ENCODE measurements around the gene UBA52. TPM values are rescaled to one million over a fixed set of nuclear protein-coding genes. Genes with fewer than 3 reads are reported as not detected.

The UBA52 gene
- total RNA-seq, 1 experiment from 2014 or later = 1,276 TPM

DNA sequence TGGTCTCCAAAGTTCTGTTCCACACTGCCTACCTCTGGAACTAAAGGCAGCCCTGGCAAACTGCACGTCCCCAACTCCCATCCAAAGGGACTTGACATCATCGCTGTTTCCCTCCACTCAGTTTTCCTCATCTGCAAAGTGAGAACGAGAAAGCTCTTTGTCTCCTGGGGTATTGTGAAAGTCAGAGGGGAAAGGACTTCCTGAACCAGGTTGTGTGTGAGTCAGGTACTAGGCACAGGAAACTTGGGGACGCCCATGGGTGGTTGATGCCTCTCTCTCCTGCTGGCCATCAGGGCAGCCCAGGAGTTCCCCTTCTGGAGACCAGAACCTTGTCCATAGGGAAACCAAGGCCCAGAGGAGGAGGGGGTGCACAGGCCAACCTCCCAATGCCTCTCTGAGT, 30.2 kb downstream of the UBA52 start:
- no peaks in the 10 kb centered on the region for H3K4me1 ChIP-seq
- CTCF ChIA-PET = no interaction called here
- H3K4me3 ChIP-seq (ENCODE audit: low read depth, low read length) = no peak overlapping the region
- no peaks in the 10 kb centered on the region for H3K36me3 ChIP-seq (ENCODE audit: control insufficient read depth, insufficient read depth, low read length)
- Mint-ChIP-seq H3K27me3 (ENCODE audit: insufficient read depth, unreplicated experiment) (peaks cover 9% of the 10 kb centered on the region), H3K27ac (ENCODE audit: unreplicated experiment) (no peak overlapping the region), H3K4me1 (ENCODE audit: low read depth, unreplicated experiment) (peaks cover 9% of the 10 kb centered on the region), H3K36me3 (ENCODE audit: insufficient read depth, unreplicated experiment) (no peaks in the 10 kb centered on the region), H3K9me3 (ENCODE audit: unreplicated experiment) (no peaks in the 10 kb centered on the region), H3K4me3 (ENCODE audit: unreplicated experiment) (no peak overlapping the region)
- peaks cover 3% of the 10 kb centered on the region; the same call in 1 of the 2 replicates for H3K27me3 ChIP-seq (replicated peaks; ENCODE audit: control insufficient read depth, insufficient read depth, low read length)
- no peak for DNase-seq
- BruUV-seq (replicated peaks) = no TSS peak
- intact Hi-C loops (cut with micrococcal nuclease; ENCODE audit: unreplicated experiment) = no loop called here
- POLR2A ChIA-PET = no interaction called here
- no peaks in the 10 kb centered on the region for H3K9me3 ChIP-seq
- TF ChIP-seq, protein P1, sequence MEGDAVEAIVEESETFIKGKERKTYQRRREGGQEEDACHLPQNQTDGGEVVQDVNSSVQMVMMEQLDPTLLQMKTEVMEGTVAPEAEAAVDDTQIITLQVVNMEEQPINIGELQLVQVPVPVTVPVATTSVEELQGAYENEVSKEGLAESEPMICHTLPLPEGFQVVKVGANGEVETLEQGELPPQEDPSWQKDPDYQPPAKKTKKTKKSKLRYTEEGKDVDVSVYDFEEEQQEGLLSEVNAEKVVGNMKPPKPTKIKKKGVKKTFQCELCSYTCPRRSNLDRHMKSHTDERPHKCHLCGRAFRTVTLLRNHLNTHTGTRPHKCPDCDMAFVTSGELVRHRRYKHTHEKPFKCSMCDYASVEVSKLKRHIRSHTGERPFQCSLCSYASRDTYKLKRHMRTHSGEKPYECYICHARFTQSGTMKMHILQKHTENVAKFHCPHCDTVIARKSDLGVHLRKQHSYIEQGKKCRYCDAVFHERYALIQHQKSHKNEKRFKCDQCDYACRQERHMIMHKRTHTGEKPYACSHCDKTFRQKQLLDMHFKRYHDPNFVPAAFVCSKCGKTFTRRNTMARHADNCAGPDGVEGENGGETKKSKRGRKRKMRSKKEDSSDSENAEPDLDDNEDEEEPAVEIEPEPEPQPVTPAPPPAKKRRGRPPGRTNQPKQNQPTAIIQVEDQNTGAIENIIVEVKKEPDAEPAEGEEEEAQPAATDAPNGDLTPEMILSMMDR (IDR thresholded peaks at IDR 0.05; ENCODE audit: insufficient read depth in 1 of 2, low read depth in 1 of 2, low read length in 1 of 2, severe bottlenecking in 1 of 2, unreplicated experiment in 1 of 2) = no peak

DNA sequence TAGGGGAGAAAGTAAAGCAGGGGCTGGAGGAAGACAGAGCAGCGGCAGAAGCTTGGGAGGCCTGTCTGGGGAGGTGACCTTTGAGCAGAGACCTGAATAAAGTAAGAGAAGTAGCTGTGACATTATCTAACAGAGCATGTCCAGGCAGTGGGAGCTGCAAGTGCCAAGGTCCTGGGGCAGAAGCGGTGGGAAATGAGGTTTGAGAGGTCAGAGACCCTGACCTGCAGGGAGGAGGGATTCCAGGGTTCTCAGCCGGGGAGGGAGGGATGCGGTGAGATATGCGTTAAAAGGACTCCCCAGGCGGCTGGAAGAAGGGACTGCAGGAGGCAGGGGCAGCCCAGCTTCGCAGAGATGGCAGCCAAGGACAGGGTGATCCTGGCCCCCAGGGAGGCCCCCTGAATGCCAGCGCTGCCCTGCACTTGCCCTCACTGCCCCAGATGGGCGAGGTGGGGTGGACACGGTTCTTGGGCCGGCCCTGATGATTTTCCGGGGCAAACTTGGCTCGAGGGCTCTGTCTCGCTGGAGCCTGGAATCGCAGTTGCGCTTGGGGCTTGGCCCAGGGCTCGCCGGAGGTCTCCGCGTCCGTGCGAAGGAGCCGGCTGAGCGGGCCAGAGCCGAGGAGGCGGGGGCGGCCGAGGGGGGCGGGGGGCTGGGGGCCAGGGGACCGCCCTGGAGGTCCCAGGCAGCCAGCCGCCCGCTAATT, 31.7 kb downstream of the UBA52 start:
- peaks cover 9% of the 10 kb centered on the region for H3K4me1 Mint-ChIP-seq (ENCODE audit: low read depth, unreplicated experiment)
- peaks cover 6% of the 10 kb centered on the region for H3K27me3 ChIP-seq (replicated peaks; ENCODE audit: control insufficient read depth, insufficient read depth, low read length)
- intact Hi-C loops (cut with micrococcal nuclease; ENCODE audit: unreplicated experiment) = no loop called here

DNA sequence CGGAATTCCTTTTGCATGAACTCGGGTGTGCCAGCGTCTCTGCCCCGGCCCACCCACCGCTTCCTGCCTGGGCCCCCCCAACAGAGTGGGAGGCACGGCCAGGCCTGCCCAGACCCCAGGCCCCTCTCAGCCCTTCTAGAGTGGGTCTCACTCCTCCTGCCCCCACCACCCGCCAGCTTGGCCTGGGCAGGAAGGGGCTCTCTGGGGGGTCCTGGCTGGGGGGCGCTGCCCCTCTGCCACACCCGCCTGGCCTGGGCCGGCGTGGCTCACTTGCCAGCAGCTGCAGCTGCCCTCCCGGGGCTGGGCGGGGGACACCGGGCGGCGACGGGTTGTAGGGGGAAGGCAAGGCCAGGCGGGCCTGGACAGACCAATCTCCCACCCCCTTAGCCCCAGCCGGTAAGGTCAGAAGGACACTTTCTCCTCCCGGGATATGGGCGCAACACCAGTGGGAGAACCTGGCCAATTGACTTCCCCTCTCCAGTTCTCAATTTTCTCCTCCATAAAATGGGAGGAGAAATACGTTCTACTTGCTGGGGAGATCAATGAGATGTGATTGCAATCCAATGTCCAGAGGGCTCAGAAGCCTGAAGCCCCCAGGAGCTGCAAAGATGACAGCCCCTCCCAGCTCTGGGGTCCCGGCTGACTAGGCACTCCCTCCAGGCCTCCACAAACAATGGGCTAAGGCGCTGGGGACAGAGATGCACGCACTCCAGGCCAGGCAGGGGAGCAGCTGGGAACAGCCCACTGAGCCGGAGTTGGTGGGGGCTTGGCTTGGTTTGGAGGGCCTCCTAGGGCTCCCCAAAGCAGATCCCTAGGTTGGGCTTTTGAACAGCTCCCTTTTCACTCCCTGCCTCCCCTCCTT, 32.5 kb downstream of the UBA52 start:
- CTCF ChIA-PET = no interaction called here
- intact Hi-C loops (cut with micrococcal nuclease; ENCODE audit: unreplicated experiment) = no loop called here
- peaks cover 9% of the 10 kb centered on the region for H3K4me1 Mint-ChIP-seq (ENCODE audit: low read depth, unreplicated experiment)

More for the DNA sequence above, 31.7 kb downstream of the UBA52 start:
- DNase-seq = peak in 1 of 2 experiments; percentile 34
- peak overlapping the region; percentile 17 for H3K4me3 Mint-ChIP-seq (ENCODE audit: unreplicated experiment)
- Histone ChIP-seq H3K36me3 (ENCODE audit: control insufficient read depth, insufficient read depth, low read length) (no peaks in the 10 kb centered on the region), H3K4me3 (ENCODE audit: low read depth, low read length) (no peak overlapping the region), H3K9me3 (no peaks in the 10 kb centered on the region), H3K4me1 (peaks cover 8% of the 10 kb centered on the region; the same call in 1 of the 2 replicates)
- POLR2A ChIA-PET = interaction anchor here (0.6 kb wide), 1 partner anchor 14 kb away, joined by 3 read pairs; no protein-coding TSS in a partner anchor
- no peaks in the 10 kb centered on the region for H3K9me3 Mint-ChIP-seq (ENCODE audit: unreplicated experiment)
- H3K27me3 Mint-ChIP-seq (ENCODE audit: insufficient read depth, unreplicated experiment) = peaks cover 15% of the 10 kb centered on the region
- BruUV-seq (replicated peaks) = no TSS peak
- TF ChIP-seq, protein P1 (IDR thresholded peaks at IDR 0.05; ENCODE audit: insufficient read depth in 1 of 2, low read depth in 1 of 2, low read length in 1 of 2, severe bottlenecking in 1 of 2, unreplicated experiment in 1 of 2) = peak in 1 of 2 experiments; percentile 10
- H3K27ac Mint-ChIP-seq (ENCODE audit: unreplicated experiment) = no peak overlapping the region
- CTCF ChIA-PET = interaction anchor here (0.9 kb wide), 1 partner anchor 14 kb away, joined by 3 read pairs; the partner anchor contains the start of gene REX1BD
- no peaks in the 10 kb centered on the region for H3K36me3 Mint-ChIP-seq (ENCODE audit: insufficient read depth, unreplicated experiment)

More for the DNA sequence above, 32.5 kb downstream of the UBA52 start:
- Mint-ChIP-seq H3K27ac (ENCODE audit: unreplicated experiment) (no peak overlapping the region), H3K36me3 (ENCODE audit: insufficient read depth, unreplicated experiment) (no peaks in the 10 kb centered on the region), H3K9me3 (ENCODE audit: unreplicated experiment) (no peaks in the 10 kb centered on the region), H3K4me3 (ENCODE audit: unreplicated experiment) (no peak overlapping the region), H3K27me3 (ENCODE audit: insufficient read depth, unreplicated experiment) (peaks cover 22% of the 10 kb centered on the region)
- no peaks in the 10 kb centered on the region for H3K36me3 ChIP-seq (ENCODE audit: control insufficient read depth, insufficient read depth, low read length)
- peaks cover 6% of the 10 kb centered on the region for H3K27me3 ChIP-seq (replicated peaks; ENCODE audit: control insufficient read depth, insufficient read depth, low read length)
- POLR2A ChIA-PET = no interaction called here
- DNase-seq = no peak
- BruUV-seq (replicated peaks) = no TSS peak
- H3K4me1 ChIP-seq = peaks cover 8% of the 10 kb centered on the region; the same call in 1 of the 2 replicates
- H3K9me3 ChIP-seq = no peaks in the 10 kb centered on the region
- H3K4me3 ChIP-seq (ENCODE audit: low read depth, low read length) = no peak overlapping the region
- TF ChIP-seq, protein P1 (IDR thresholded peaks at IDR 0.05; ENCODE audit: insufficient read depth in 1 of 2, low read depth in 1 of 2, low read length in 1 of 2, severe bottlenecking in 1 of 2, unreplicated experiment in 1 of 2) = no peak
